Nephron (organoid): Measurements from ENCODE around the gene KLHDC9.
A peak's percentile ranks its signal among the peaks of the same experiment; 100 is the strongest.
"Not testable (repeated sequence)": the region's sequence is repeated elsewhere in the genome, so short reads cannot be mapped to it uniquely, and the experiment has no call there.

ENCODE experiments used
- H3K27ac Mint-ChIP-seq, 3 experiments: 2 replicates each; pipeline ENCODE4 v1.8.0; 2020; ENCODE audit warnings: mixed read lengths in 3 of 3, mild to moderate bottlenecking in 2 of 3, moderate library complexity in 1 of 3
- H3K27me3 Mint-ChIP-seq: 2 replicates; pipeline ENCODE4 v1.8.0; 2021; ENCODE audit warnings: low read depth, mild to moderate bottlenecking, moderate library complexity, mixed read lengths
- H3K36me3 Mint-ChIP-seq: 2 replicates; pipeline ENCODE4 v1.8.0; 2020; ENCODE audit warnings: low read depth, mixed read lengths
- H3K4me1 Mint-ChIP-seq: 2 replicates; pipeline ENCODE4 v1.8.0; 2020; ENCODE audit warnings: mixed read lengths
- H3K4me3 Mint-ChIP-seq, 3 experiments: 2 replicates each; pipeline ENCODE4 v1.8.0; 2020; ENCODE audit warnings: mild to moderate bottlenecking in 3 of 3, mixed read lengths in 3 of 3, moderate library complexity in 2 of 3
- H3K9me3 Mint-ChIP-seq: 2 replicates; pipeline ENCODE4 v1.8.0; 2020; ENCODE audit warnings: mixed read lengths
- TF ChIP-seq, protein P1 (sequence below), 3 experiments: fragments of 200-600 bp; sonication (generic); IDR thresholded peaks; one replicate each; pipeline ENCODE4 v1.5.0; 2021; ENCODE audit warnings: antibody characterized with exemption in 3 of 3; ENCODE audit not compliant: unreplicated experiment in 3 of 3

The KLHDC9 gene

DNA sequence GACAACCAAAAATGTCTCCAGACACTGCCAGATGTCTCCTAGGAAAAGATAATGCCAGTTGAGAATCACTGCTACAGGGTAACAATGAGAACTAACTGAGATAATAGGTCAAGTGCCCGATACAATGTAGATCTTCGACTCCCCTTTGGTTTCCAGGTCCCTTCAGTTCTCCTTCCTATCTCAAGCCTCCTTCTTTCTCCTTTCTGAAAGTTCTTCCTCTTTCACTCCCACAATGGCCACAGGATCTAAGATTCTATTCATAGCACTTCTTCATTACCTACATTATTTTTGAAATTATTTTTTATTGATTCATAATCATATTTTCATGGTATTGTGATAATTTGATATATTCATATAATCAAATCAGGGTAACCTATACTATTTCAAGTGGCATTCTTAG, 13.4 kb downstream of the KLHDC9 start:
- Mint-ChIP-seq H3K9me3 (no peaks in the 10 kb centered on the region), H3K4me3 (no peak overlapping the region), H3K27me3 (no peaks in the 10 kb centered on the region)

DNA sequence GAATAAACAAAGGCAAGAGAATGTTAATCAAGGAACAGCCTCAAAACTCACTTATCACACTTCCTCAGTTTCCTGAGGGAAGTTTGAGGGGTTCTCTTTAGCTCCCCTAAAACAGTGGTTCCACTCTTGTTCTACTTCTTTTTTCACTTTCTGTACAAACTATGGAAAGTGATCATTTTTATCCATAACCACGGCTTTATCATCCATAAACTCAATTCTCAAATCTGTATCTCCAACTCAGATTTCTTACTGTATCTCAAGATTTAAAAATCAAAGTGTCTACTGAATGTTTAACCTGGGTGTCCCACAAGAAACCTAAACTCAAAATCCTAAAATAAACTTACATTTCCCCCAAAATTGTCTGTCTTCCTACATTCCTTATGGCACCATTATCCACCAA, 15.8 kb downstream of the KLHDC9 start:
- Mint-ChIP-seq H3K4me3 (no peak overlapping the region), H3K4me1 (peaks cover 29% of the 10 kb centered on the region), H3K27ac (no peak overlapping the region), H3K9me3 (no peaks in the 10 kb centered on the region), H3K27me3 (no peaks in the 10 kb centered on the region), H3K36me3 (peaks cover 5% of the 10 kb centered on the region)
- TF ChIP-seq, protein P1, sequence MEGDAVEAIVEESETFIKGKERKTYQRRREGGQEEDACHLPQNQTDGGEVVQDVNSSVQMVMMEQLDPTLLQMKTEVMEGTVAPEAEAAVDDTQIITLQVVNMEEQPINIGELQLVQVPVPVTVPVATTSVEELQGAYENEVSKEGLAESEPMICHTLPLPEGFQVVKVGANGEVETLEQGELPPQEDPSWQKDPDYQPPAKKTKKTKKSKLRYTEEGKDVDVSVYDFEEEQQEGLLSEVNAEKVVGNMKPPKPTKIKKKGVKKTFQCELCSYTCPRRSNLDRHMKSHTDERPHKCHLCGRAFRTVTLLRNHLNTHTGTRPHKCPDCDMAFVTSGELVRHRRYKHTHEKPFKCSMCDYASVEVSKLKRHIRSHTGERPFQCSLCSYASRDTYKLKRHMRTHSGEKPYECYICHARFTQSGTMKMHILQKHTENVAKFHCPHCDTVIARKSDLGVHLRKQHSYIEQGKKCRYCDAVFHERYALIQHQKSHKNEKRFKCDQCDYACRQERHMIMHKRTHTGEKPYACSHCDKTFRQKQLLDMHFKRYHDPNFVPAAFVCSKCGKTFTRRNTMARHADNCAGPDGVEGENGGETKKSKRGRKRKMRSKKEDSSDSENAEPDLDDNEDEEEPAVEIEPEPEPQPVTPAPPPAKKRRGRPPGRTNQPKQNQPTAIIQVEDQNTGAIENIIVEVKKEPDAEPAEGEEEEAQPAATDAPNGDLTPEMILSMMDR (IDR thresholded peaks at IDR 0.05; ENCODE audit: unreplicated experiment in 3 of 3), result no peak

More for the DNA sequence above, 13.4 kb downstream of the KLHDC9 start:
- H3K27ac Mint-ChIP-seq, result no peak overlapping the region
- peaks cover 9% of the 10 kb centered on the region for H3K36me3 Mint-ChIP-seq
- peaks cover 8% of the 10 kb centered on the region for H3K4me1 Mint-ChIP-seq
- TF ChIP-seq, protein P1 (IDR thresholded peaks at IDR 0.05; ENCODE audit: unreplicated experiment in 3 of 3), result no peak

DNA sequence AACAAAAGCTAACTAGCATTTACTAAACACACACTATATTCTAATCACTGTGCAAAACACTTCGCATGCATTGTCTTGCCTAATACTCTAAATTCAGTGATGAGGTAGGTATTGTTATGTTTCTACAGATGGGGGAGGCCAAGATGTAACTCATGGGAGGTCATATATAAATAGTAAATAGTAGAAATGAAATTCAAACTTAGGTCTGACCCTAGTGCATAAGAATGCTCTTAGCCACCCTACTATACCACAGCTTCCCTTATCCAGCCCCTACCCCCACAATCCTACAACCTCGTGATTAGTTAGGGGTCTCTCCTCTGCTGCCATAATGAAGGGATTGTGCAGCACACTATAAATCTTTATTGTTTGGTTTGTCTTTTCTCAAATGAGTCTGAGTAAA, 16.4 kb downstream of the KLHDC9 start:
- no peak overlapping the region for H3K27ac Mint-ChIP-seq
- peaks cover 4% of the 10 kb centered on the region for H3K36me3 Mint-ChIP-seq
- TF ChIP-seq, protein P1 (IDR thresholded peaks at IDR 0.05; ENCODE audit: unreplicated experiment in 3 of 3), result no peak
- H3K9me3 Mint-ChIP-seq, result no peaks in the 10 kb centered on the region
- peaks cover 35% of the 10 kb centered on the region for H3K4me1 Mint-ChIP-seq
- H3K4me3 Mint-ChIP-seq, result no peak overlapping the region
- H3K27me3 Mint-ChIP-seq, result no peaks in the 10 kb centered on the region

DNA sequence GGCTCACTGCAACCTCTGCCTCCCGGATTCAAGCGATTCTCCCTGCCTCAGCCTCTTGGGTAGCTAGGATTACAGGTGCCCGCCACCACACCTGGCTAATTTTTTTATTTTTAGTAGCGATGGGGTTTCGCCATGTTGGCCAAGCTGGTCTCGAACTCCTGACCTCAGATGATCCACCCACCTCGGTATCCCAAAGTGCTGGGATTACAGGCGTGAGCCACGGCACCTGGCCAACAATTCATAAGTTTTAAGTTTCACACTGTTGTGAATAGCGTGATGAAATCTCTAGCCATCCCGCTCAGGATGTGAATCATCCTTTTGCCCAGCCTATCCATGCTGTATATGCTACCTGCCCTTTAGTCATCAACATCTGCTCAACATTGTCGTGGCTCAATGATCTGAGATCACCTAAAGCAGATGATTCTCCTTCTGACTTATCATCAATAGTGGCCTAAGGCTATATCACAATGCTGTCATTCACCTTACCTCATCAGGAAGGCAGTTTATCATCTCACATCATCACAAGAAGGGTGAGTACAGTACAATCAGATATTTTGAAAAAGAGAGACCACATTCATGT, 17.1 kb downstream of the KLHDC9 start:
- Mint-ChIP-seq H3K9me3 (no peaks in the 10 kb centered on the region), H3K36me3 (peaks cover 10% of the 10 kb centered on the region), H3K27ac (peak overlapping the region in 1 of 3 experiments; percentile 50)

DNA sequence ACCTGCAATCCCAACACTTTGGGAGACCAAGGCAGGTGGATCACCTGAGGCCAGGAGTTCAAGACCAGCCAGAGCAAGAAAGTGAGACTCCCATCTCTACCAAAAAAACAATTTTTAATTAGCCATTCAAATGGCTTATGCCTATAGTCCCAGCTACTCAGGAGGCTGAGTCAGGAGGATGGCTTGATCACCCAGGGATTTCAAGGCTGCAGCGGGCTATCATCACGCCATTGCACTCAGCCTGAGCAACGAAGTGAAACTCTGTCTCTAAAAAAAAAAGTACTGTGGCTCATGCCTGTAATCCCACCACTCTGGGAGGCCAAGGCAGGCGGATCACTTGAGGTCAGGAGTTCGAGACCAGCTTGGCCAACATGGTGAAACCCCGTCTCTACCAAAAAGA, 17.8 kb downstream of the KLHDC9 start:
- Mint-ChIP-seq H3K4me1 (peaks cover 43% of the 10 kb centered on the region), H3K4me3 (peak overlapping the region; percentile 95 to 98 (median 97)), H3K36me3 (peaks cover 14% of the 10 kb centered on the region)
- not testable (repeated sequence) for H3K9me3 Mint-ChIP-seq, H3K27ac Mint-ChIP-seq, H3K27me3 Mint-ChIP-seq

More for the DNA sequence above, 17.1 kb downstream of the KLHDC9 start:
- H3K27me3 Mint-ChIP-seq, result no peaks in the 10 kb centered on the region
- peak overlapping the region; percentile 95 to 98 (median 97) for H3K4me3 Mint-ChIP-seq
- TF ChIP-seq, protein P1 (IDR thresholded peaks at IDR 0.05; ENCODE audit: unreplicated experiment in 3 of 3), result no peak
- peaks cover 41% of the 10 kb centered on the region for H3K4me1 Mint-ChIP-seq

DNA sequence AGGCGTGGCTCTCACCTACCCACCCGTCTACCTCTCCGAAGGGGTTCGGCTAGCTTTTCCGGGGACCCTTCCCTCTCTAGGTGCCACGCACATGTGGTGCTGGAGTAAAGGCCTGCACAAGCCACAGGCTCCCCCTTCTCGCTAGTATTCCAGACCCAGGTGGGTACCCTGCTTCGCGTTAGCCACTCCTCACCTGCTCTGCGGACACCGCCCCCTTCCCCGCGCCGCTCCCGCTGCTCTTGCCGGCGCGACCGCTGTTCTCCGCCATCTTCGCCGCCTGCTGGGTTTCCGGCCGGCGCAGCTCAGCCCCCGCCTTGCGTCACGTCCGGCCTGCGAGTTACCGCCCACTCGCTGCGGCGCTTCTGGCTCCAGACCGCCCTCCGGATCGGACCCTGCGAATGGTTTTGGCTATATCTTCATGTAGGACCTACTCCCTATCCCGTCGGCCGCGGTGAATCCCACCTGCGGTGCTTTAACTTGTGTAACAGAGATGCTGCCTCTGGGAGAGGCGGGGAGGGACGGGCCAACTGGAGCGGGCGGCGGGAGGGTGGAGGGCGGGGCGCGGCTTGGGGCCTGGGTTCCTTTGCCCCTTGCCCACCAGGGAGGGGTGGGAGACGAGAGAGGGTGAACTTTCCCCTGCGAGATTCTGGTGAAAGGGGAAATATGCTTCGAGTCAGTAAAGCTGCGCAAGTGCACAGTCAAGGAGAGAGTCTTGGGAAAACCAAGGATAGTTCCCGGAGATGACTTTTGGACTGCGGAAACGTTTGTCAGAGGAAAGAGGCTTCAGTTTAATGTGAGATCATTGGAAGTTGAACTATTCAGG, 19.8 kb downstream of the KLHDC9 start, which contains the start of the genes NIT1 and PFDN2:
TSS of gene NIT1 (plus strand) at position 347 of the 823 bp plus-strand sequence. CDS start at position 419, 72 bp downstream.
TSS of gene PFDN2 (minus strand) at position 279 of the 823 bp plus-strand sequence. CDS start at position 268, 11 bp downstream.
- TF ChIP-seq, protein P1 (IDR thresholded peaks at IDR 0.05; ENCODE audit: unreplicated experiment in 3 of 3), result no peak
- Mint-ChIP-seq H3K36me3 (peaks cover 32% of the 10 kb centered on the region), H3K27ac (peak within 1 kb of the TSS; percentile 67 to 92 (median 83)), H3K27me3 (no peaks in the 10 kb centered on the region), H3K4me1 (peaks cover 43% of the 10 kb centered on the region), H3K4me3 (peak within 1 kb of the TSS; percentile 95 to 98 (median 97)), H3K9me3 (no peaks in the 10 kb centered on the region)
